Fibroblast of lung (primary cell): ENCODE results near the gene TTLL12. TPM values are rescaled to one million over a fixed set of nuclear protein-coding genes. Genes with fewer than 3 reads are reported as not detected.

ENCODE experiments used
- DNase-seq, 2 donors: peaks; one replicate each; pipeline versions ENCODE4 v3.0.0 to v3.0.0-alpha.2; 2010; ENCODE audit warnings: low read depth in 2 of 2
- H2AFZ ChIP-seq: 2 replicates; pipeline ENCODE4 v1.5.1; 2012; ENCODE audit warnings: low read length, control low read depth, inconsistent platforms
- H3K27ac ChIP-seq: 2 replicates; pipeline ENCODE4 v1.5.1; 2011; ENCODE audit warnings: low read length, control low read depth; ENCODE audit not compliant: insufficient read depth
- H3K27me3 ChIP-seq: 2 replicates; pipeline ENCODE4 v1.5.1; 2011; ENCODE audit warnings: mild to moderate bottlenecking, low read length; ENCODE audit not compliant: control insufficient read depth, insufficient read depth
- H3K36me3 ChIP-seq: 2 replicates; pipeline ENCODE4 v1.5.1; 2011; ENCODE audit warnings: low read length; ENCODE audit not compliant: control insufficient read depth, insufficient read depth
- H3K4me1 ChIP-seq: 2 replicates; pipeline ENCODE4 v1.5.1; 2011; ENCODE audit warnings: low read length; ENCODE audit not compliant: control insufficient read depth, insufficient read depth; ENCODE audit errors: extremely low read depth
- H3K4me2 ChIP-seq: 2 replicates; pipeline ENCODE4 v1.5.1; 2011; ENCODE audit warnings: low read length, control low read depth; ENCODE audit not compliant: insufficient read depth; ENCODE audit errors: extremely low read depth
- H3K4me3 ChIP-seq, 4 experiments: fragments of 200-600 bp in 1 of 4; sonication (generic) in 1 of 4; replicated peaks in 1 of 4; 2 replicates each; pipeline ENCODE4 v1.5.1; 2011 to 2016; ENCODE audit warnings: low read length in 4 of 4, low read depth in 3 of 4, mild to moderate bottlenecking in 3 of 4, control low read depth in 2 of 4, inconsistent platforms in 1 of 4, mixed read lengths in 1 of 4; ENCODE audit not compliant: insufficient read depth in 1 of 4; ENCODE audit errors: control extremely low read depth in 1 of 4
- H3K79me2 ChIP-seq: 2 replicates; pipeline ENCODE4 v1.5.1; 2012; ENCODE audit warnings: mild to moderate bottlenecking, low read length, inconsistent platforms; ENCODE audit not compliant: control insufficient read depth, insufficient read depth
- H3K9ac ChIP-seq: 2 replicates; pipeline ENCODE4 v1.5.1; 2011; ENCODE audit warnings: mild to moderate bottlenecking, low read length, control low read depth; ENCODE audit not compliant: insufficient read depth
- H3K9me3 ChIP-seq: 2 replicates; pipeline ENCODE4 v1.5.1; 2012; ENCODE audit warnings: low read depth, low read length; ENCODE audit not compliant: control insufficient read depth, insufficient read depth
- H4K20me1 ChIP-seq: 2 replicates; pipeline ENCODE4 v1.5.1; 2011; ENCODE audit warnings: low read length; ENCODE audit not compliant: control insufficient read depth, insufficient read depth; ENCODE audit errors: extremely low read depth
- CTCF ChIP-seq, 2 donors: IDR thresholded peaks in 1 of 2; conservative IDR thresholded peaks in 1 of 2; 1 replicate in 1 of 2; 2 replicates in 1 of 2; pipeline ENCODE4 v1.5.1; 2011 to 2012; ENCODE audit warnings: low read length in 2 of 2, control low read depth in 1 of 2, inconsistent platforms in 1 of 2, low read depth in 1 of 2, mild to moderate bottlenecking in 1 of 2
- EZH2 ChIP-seq: IDR thresholded peaks from 2 replicates; pipeline ENCODE4 v1.5.1; 2012; ENCODE audit warnings: low read length, control low read depth, mild to moderate bottlenecking; ENCODE audit errors: missing control alignments
- polyA plus RNA-seq, 2 donors: library from polyadenylated mRNA; depleted of rRNA in 1 of 2; stranded (reverse) in 1 of 2; unstranded in 1 of 2; fragments of >200 nt; gene quantifications; 2 replicates each; pipeline ENCODE4 v1.2.1, GENCODE V29; 2011 to 2012; ENCODE audit warnings: missing spikeins in 1 of 2
- total RNA-seq: library from RNA; depleted of rRNA; stranded (reverse); fragments of >200 nt; gene quantifications from 2 replicates; pipeline ENCODE4 v1.2.1, GENCODE V29; 2014

TTLL12 gene
- total and polyA plus RNA-seq, 2 donors (not counting 1 experiment from before 2014, with no cell fraction given), result 6.0 to 14.7 TPM

DNA sequence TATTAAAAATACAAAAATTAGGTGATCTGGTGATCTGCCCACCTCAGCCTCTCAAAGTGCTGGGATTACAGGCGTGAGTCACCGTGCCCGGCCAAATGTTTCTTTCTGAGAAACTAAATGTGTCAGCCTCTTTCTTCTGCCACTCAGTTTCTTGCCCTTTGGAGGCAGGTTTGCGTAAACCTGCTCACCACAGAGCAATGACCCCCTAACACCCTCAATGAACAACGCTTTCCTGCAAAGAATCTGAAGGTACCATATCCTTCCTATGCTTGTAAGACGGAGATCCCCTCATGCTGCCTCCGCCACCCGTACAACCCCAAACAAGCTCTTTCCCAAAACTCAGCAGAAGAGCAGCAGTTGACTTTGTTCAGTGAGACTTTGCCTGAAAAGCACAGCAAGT is 38.7 kb upstream of the TTLL12 start:
- peaks cover 9% of the 10 kb centered on the region for H3K27me3 ChIP-seq
- no peak overlapping the region for H3K4me3 ChIP-seq
- no peaks in the 10 kb centered on the region for H3K36me3 ChIP-seq
- no peak overlapping the region for H2AFZ ChIP-seq
- no peak overlapping the region for H3K27ac ChIP-seq
- no peak for TF ChIP-seq EZH2
- no peaks in the 10 kb centered on the region for H4K20me1 ChIP-seq
- peaks cover 7% of the 10 kb centered on the region for H3K4me1 ChIP-seq
- H3K79me2 ChIP-seq, result no peaks in the 10 kb centered on the region
- H3K9ac ChIP-seq, result no peak overlapping the region
- H3K9me3 ChIP-seq, result no peaks in the 10 kb centered on the region
- no peak for DNase-seq
- H3K4me2 ChIP-seq, result no peak overlapping the region

GRCh38 chr22:43222987-43223386 is 36.1 kb upstream of the TTLL12 start:
- H3K4me3 ChIP-seq, result no peak overlapping the region
- H3K4me2 ChIP-seq, result no peak overlapping the region
- H3K27ac ChIP-seq, result no peak overlapping the region
- peaks cover 6% of the 10 kb centered on the region for H3K4me1 ChIP-seq
- H3K36me3 ChIP-seq, result no peaks in the 10 kb centered on the region
- H3K27me3 ChIP-seq, result peaks cover 9% of the 10 kb centered on the region
- DNase-seq, result no peak
- no peak overlapping the region for H2AFZ ChIP-seq
- no peaks in the 10 kb centered on the region for H3K9me3 ChIP-seq
- H4K20me1 ChIP-seq, result no peaks in the 10 kb centered on the region
- no peak overlapping the region for H3K9ac ChIP-seq
- no peaks in the 10 kb centered on the region for H3K79me2 ChIP-seq
- TF ChIP-seq CTCF (conservative IDR thresholded peaks at IDR 0.05 in 1 of 2, IDR thresholded peaks at IDR 0.05 in 1 of 2; ENCODE audit: low read depth in 1 of 2, low read length in 2 of 2) (no peak), EZH2 (no peak)

- no peaks in the 10 kb centered on the region for H4K20me1 ChIP-seq
- no peak overlapping the region for H3K4me2 ChIP-seq
These were observed 35.3 kb upstream of the TTLL12 start for GRCh38 chr22:43222262-43222661.

More at GRCh38 chr22:43222262-43222661, 35.3 kb upstream of the TTLL12 start:
- no peak overlapping the region for H3K9ac ChIP-seq
- H3K27ac ChIP-seq, result no peak overlapping the region
- no peak for TF ChIP-seq EZH2
- no peak for TF ChIP-seq CTCF (conservative IDR thresholded peaks at IDR 0.05 in 1 of 2, IDR thresholded peaks at IDR 0.05 in 1 of 2; ENCODE audit: low read depth in 1 of 2, low read length in 2 of 2)
- H3K4me3 ChIP-seq, result no peak overlapping the region
- H3K27me3 ChIP-seq, result peaks cover 9% of the 10 kb centered on the region
- no peaks in the 10 kb centered on the region for H3K79me2 ChIP-seq
- H2AFZ ChIP-seq, result no peak overlapping the region
- H3K4me1 ChIP-seq, result peaks cover 5% of the 10 kb centered on the region
- H3K9me3 ChIP-seq, result no peaks in the 10 kb centered on the region
- H3K36me3 ChIP-seq, result no peaks in the 10 kb centered on the region
- no peak for DNase-seq
